Measurements from ENCODE around the gene AHR.

AHR gene

DNA sequence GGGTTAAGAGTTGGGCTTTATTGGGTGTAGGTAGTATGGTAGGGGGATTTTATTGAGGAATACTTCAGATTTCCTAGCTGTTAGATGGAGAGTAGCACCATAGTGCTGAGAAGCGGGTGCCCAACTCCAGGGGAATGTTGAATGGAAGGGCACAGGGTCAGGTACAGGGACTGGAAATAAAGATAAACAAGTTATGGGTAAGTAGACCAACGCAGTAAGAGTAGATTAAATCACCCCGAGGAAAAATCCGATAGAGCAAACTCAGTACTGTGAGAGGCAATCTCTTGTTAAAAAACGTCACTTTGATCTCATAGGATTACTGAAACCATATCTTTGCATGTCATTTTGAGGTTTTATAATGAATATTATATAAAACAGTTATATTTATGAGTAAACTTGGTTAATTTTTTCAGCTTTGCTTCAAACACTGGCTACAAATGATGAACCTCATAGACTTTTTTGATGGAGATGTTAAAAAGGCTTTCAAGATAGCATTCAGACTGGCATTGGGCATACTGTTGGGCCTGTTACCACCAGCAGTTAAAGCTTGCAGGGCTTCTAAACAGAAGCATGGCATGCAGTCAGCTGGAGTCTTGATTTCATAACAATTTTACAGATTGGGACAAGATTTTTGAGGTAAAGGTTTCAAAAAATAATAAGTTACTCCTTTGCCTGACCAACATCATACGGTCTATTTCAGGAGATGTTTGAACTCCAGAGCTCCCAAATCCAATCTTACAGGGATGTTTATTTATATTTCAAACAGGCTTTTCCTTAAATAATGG is 7.1 kb downstream of the AHR start:
- DNase-seq: no peak

DNA sequence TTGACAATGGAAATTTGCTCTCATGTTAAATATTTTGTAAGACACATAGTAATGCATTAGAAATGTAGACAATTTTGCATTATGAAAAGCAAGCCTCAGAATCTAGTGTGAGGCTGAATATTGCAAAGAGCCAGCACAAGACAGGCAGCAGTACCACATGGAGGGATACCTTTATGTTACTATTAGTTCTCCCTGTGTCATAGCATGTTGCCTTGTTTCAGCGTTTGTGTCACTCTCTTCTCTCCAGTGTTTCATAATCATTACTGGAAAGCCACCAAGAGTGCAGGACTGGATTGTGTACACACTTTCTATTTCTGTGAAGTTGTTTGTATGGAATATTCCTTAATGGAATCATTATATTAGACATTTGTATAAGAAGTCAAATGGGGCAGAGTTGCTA is 8.5 kb downstream of the AHR start:
- no peak for DNase-seq

DNA sequence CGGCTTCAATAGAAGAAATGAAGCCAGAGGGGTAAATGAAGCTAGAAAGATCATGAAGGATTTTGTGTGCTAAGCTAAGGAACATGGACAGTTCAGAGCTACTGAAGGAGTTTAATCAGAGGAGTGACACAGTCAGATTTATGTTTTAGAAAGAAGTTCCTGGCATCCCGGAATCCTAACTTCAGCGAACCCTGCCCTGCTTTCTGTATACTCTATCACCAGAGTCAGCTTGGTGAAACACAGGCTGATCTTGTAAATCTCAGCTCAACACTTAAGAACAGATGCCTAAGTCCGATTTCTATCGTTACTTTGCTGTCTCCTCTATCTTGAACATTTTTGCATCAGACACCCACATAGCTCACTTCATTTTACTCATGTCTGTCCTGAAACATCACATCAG is 9.1 kb downstream of the AHR start:
- DNase-seq: no peak

DNA sequence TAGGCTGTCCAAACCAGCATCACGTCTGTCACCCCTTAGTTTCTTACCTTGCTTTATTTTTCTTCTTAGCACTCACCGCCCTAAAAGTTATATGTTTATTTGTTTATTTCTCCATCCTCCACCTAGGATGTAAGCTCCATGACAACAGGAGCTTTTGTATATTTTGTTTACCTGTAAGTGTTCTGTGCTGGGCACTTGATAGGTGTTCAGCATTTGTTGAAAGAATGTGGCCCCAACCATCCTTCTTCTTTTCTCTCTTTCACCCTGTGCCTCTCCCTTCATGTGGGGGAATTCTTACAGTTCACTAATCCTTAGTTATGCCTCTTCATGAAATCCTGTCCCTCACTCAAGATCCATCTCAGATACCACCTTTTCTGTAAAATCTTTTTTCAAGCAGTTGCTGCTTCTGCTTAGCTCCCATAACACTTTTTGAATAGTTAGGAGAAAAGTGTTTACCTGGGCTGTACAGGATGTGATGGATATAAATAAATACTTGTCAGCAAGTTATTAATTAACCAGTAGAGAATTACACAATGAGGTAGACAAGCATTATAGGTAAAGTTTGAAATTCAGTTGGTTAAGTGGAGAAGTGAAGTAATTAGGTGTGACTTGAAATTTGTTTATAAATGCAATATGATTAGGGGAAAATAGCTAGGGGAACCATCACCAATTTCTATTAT is 9.7 kb downstream of the AHR start:
- no peak for DNase-seq

DNA sequence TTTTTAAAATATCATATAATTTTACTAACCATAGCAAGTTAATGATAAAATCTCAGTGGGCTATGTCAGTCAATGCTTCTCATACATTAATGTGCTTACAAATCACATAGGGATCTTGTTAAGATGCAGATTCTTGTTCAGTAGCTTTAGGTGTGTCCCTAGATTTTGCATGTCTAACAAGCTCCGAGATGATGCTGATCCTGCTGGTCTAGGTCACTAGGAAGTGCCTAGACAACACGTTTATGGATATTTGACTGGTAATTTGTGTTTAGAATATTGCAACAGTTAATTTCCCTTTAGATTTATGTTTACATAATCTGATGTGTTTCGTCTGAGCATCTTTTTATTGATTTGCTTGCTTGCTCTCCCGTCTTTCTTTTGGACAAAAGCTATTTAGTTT is 12.7 kb downstream of the AHR start:
- no peak for DNase-seq

DNA sequence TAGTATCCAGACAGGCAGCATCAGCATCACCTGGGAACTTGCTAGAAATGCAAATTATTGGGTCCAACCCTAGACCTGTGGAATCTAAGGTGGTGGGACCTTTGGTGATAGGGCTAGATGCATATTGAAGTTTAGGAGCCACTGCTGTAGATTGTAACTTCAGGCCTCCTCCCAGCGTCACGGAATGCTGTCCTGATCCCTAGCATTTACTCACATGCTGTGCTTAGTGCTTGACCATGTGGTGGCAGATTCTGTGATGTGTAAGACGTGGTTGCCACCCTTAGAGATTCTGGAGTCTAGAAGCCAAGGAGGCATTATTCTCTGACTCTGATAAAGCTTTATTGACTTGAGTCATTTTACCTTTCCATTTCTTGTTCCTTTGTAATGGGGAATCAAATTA is 13.5 kb downstream of the AHR start:
- DNase-seq: no peak

DNA sequence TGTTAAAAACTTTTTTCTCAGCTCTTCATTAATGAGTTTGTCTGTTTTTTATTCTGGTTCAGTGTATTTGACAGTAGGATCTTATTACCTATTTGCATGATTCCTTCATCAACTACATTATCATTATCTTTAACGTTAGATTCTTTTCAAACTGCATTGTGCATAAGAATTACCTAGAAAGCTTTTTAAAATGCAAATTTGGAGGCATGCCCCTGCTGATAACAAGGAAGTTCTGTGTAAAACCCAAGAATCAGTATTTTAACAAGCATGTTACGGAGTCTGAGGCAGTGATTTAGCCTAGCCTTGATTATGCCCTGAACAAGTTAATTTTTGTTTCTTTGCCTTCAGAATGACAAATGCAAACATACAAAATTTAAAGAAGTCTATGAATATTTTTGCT is 14.2 kb downstream of the AHR start:
- DNase-seq: no peak

DNA sequence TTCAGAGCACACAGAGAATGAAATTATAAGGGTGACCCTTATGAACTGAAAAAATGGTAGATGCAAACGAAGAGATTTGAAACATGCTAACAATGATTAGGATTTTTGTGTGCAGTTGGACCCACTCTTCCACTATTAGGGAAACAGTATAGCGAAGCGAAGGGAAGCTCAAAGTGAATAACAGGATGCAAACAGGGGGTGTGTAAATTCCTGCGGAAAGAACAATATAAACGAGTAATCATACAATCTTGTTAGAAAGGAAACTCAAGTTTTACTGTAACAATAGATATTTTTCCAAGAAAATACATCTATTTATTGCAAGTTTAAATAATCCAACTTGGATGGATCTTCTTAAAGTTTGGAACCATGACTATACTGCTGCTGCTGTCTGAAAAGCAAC is 14.7 kb downstream of the AHR start:
- no peak for DNase-seq

DNA sequence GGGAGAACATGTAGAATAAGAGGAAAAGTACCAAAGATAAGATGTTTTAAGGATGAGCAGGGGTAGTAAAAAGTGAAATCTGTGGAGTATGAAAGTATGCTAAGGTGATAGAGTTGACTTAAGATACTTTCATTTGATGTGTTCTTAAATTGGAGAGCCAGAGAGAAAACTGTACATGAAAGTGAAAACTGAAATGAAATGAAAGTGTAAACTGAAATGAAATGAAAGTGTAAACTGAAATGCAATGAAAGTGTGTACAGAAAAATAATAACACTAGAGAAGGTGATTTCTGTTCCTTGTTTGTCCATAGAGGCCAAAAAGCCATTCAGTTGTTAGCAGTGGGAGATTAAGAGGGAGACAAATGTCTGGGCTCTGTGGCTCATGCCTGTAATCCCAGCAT is 17.5 kb downstream of the AHR start:
- DNase-seq: no peak

DNA sequence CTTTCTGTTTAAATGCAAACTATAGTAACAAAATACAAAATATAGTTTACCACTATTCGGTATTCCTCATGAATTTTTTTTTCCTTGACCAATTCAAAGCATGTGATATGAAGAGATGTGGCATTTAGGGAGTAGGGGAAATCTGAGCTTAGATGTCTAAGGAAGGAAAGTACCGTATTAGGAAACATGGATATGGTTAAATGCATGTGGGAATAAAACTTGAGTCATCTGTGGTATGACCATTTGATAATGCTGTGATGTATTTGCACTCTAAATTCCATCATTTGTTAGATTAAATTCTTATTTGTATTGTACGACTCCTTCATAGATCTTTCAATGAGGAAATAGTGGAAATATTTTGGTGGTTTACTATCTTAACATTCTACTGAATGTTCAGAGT is 19.7 kb downstream of the AHR start:
- DNase-seq: no peak

DNA sequence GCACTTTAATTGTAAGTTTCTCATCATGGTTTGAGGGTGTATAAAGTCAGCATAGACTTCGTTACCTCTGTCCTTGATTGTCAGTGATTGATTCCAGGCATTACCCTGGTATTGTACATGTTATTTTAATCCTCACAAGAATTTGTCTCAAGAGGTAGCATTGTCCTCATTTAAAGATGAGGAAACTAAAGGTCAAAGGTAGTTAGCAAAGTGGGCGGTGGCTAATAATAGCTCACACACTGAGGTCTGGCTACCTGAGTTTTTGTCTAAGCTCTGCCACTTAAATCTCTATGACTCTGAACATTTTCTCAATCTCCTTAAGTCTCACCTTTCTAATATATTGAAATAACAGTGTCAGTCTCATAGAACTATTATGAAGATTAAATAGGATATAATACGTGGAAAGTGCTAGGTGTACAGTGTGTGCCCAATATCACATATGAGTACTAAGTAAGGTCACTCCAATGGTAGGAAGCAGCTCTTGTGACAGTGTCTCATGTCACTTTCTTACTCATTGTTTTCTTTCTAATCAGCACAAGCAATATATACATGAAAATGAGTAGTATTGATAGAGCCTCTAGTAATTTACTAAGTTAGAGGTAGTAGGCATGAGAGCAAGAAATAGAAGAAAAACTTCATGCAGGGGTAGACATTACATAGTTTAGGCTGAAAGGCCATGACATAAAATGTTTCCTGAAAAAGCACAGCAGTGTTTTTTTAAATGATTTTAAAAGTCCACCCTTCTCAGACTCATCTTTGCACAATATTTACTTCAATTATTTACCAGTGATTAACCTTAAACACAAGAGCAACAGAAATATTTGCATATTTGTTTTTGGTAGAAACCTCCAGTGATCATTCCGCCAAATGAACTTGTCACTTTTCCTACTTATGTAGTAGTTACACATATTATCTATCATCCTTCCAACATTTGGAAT is 21.0 kb downstream of the AHR start:
- DNase-seq: no peak

DNA sequence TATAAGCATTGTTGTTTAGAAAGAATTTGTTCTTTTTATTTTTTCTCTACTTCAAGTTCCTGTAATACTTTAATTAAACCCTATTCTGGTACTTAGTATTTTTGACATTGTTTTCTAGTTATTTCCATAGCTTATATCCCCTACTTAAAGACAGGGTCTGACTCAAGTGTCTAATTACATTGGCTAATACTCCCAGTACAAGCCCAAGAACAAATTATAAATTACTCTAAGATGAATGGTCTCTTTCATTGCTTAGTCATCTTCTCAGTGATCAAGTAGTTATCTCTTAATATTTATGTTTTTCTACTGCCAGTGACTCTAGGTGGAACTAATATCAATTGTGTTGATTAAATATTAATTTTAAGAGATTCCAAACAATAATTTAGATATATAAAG is 21.6 kb downstream of the AHR start:
- DNase-seq: no peak

DNA sequence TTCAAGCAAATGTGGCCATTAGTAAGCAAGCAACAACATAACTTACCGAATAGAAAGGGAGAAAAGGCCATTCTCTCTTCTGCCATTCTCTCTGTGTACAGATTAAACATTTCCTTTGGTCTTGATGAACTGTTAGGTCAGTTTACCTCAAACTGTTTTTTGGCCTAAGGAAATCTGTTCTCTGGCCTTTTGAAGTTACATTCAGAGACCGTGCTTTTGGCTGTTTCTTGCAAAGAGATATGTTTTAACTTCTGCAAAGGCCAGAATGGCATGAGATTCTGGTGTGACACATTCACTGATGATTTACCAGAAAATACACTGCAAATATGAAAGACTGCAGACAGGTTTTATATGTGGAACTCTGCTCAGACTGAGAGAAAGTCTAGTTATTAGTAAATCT is 22.2 kb downstream of the AHR start:
- no peak for DNase-seq

DNA sequence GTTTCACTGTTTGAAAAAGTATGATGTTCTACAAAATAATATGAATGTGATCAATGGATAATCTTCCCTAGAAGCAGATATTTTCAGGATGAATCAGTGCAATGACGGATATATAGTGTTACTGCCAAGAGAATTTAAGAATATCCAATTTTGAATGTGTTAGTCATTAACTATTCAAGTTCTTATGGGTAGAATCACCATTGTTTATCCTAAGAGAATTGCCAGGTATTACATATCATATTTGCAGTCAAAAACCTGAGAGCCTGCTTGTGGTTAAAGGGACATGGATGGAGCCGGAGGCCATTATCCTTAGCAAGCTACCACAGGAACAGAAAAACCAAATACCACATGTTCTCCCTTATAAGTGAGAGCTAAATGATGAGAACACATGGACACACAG is 26.9 kb downstream of the AHR start:
- no peak for DNase-seq

DNA sequence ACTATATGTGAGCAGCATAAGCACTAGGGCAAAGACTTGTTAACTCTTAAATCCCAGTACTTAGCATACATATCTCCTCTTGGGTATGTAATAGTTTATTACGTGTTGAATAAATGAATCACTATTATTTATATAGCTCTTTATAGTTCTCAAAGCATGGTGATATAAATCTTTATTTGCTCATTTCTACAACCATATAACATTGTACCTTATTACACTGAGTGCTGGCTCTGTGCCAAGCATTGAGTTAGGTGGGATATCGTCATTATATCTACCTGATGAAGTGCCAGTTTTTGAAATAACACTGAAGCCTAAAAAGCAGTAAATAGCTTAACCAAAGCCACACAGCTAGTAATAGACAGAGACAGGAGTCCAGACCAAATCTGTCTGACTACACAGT is 27.9 kb downstream of the AHR start:
- no peak for DNase-seq

DNA sequence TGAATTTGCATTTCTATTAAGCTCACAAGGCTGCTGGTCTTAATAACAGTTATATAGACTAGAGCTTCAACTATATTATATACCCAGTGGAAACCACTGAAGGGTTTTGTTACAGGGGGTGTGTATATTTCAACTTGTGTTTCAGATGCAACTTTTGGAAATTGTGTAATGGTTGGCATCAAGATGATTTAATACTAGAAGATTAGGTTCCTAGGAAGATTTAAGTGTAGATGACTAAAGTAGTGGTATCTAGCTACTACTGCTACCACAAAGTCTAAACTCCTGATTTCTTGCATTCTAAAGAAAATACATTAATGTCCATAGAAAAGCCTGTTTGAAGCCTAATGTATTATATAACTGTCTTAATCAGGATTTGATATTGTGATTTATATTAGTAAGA is 30.2 kb downstream of the AHR start:
- DNase-seq: no peak

DNA sequence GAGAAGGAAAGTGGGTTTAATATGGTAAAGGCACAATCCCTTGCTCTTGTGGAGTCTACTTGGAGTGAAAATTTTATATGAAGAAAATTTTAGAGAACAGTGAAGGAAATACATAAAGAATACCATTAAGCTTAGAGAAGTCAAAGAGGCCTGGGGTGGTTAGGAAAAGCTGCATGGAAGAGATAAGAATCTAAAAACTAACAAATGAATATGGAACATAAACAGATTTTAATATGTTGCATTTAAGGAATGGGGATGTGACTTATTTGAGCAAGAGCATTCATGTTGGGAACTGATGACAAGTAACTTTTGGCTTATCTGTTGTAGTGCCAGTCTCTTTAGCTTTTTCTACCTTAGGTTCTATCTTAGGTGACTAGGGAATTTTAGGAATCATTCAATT is 31.0 kb downstream of the AHR start:
- DNase-seq: no peak

DNA sequence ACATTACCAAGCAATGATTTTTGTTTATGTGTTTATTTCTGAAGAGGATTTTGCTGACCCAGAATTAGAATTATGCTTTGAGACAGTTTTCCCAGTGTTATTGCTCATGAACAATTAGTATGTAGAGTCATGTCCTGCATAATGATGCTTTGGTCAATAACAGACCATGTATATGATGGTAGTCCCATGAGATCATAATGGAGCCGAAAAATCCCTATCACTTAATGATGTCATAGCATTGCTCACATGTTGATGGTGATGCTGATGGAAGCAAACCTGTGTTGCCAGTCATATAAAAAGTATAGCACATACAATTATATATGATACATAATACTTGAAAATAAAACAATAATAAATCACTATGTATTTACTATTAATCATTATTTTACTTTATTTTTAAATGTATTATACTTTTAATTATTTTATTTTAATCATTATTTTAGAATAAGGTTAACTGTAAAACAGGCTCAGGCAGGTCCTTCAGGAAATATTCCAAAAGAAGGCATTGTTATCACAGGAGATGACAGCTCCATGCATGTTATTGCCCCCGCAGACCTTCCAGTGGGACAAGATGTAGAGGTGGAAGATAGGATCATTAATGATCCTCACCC is 33.5 kb downstream of the AHR start:
- DNase-seq: no peak

DNA sequence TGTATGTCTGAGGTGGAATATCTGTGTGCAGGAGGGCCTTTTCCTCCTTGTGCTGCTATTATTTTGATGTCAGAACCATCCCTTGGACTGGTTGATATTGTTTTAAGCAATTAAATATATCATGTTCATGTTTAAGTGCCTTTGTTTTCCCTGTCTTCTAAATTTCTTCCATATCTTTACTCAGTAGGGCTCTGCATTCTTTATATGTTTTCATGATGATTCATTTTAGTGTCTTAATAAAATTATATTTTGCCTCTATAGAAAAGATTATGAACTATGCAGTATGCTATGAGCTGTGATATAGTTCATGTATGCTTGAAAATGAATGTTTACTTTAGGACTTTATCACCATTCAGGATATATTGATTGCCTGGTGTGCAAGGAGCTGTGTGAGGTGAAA is 34.8 kb downstream of the AHR start:
- DNase-seq: no peak

DNA sequence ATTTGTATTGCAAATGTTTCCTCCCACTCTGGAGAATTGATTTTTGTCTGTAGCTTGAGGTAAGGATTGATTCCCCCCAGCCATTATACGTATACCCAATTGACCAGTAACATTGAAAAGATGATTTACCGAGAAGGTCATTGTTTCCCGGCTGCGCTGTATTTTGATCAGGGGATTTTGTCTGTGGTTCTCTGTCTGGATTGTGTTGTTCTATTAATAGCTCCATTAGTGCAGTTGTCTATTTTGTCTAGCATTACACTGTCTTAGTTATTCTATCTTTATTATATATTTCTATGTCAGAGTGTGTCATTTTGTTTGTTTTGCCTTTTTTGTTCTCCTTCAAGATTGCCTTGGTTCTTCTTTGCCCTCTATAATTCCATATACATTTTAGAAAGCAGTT is 37.7 kb downstream of the AHR start:
- no peak for DNase-seq

DNA sequence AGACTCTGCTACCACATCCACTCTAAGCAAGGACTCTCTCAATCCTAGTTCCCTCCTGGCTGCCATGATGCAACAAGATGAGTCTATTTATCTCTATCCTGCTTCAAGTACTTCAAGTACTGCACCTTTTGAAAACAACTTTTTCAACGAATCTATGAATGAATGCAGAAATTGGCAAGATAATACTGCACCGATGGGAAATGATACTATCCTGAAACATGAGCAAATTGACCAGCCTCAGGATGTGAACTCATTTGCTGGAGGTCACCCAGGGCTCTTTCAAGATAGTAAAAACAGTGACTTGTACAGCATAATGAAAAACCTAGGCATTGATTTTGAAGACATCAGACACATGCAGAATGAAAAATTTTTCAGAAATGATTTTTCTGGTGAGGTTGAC is 40.7 kb downstream of the AHR start:
- no peak for DNase-seq

DNA sequence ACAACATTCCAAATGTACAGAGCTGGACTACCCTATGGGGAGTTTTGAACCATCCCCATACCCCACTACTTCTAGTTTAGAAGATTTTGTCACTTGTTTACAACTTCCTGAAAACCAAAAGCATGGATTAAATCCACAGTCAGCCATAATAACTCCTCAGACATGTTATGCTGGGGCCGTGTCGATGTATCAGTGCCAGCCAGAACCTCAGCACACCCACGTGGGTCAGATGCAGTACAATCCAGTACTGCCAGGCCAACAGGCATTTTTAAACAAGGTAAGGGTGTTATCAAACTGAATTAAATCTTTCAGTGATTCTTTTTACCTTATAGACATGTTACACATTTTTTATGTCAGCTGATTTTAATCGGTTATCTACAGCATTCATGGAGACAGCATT is 41.5 kb downstream of the AHR start:
- no peak for DNase-seq

DNA sequence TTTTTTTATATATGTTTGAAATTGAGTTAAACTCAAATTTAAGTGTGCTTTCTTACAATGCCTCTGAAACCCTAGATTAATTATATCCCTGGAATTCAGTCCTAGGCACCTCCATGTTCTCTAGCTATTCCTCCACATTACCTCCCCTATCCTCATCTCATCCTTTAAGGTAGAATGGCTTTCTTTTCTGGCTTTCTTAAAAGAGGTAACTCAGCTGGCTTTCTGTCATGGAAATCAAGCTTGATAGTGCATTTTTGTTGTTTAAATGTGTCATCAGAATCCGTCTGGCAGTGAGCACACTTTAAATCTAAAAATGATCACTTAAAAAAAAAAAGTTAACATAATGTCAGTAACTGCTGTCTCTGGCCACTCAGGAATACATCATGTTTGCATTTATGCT is 42.2 kb downstream of the AHR start:
- no peak for DNase-seq
